Measurements from ENCODE around the gene NAPB.
"Not testable (repeated sequence)": the region's sequence is repeated elsewhere in the genome, so short reads cannot be mapped to it uniquely, and the experiment has no call there.

The NAPB gene

DNA sequence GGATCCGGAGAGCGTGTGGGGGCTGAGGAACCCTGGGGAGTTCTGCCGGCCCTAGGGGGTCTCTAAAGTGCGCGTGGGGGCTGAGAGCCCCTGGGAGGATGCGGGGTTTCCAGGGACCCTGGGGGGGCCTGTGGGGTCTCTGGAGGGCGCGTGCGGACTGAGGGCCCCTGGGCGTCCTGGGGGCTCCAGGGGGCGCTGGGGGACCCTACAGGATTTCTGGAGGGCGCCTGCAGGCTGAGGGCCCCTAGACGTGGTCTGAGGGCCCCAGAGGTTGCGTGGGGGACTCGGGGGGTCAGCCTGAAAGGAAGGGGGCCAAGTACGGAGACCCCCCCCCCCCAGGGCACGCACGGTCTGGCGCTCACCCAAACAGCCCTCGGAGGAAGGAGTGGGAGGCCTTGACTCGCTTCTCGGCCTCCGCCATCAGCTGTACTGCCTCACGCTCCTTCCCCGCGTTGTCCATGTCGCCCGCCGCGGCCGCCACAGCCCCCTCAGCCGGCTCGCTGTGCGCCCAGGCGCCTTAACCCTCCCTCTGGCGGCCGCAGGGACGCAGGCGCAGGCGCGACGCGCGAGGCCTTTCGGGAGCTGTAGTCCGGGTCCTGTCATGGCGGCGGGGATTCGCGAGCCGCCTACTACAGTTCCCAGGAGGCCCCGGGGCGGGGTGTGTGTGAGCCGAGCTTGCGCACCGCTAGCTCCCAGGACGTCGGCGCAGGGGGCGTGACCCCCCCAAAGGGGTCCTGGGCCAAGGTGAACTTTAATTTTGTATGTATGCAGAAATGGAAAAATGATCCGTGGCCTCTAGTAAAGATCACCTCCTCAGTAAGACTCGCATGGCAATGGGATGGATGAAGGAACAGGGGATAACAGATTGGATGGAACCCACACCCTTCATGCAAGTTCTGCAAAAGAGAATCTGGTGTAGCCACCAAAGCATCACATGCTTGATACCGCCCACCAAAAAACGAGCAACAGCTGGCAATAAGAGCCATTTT, at the start of gene NAPB:
Gene NAPB (minus strand): TSS at position 546 of the 989 bp plus-strand sequence. CDS start 86 bp downstream, at position 460.
- DNase-seq (ENCODE audit: low read depth), result peak; percentile 89

DNA sequence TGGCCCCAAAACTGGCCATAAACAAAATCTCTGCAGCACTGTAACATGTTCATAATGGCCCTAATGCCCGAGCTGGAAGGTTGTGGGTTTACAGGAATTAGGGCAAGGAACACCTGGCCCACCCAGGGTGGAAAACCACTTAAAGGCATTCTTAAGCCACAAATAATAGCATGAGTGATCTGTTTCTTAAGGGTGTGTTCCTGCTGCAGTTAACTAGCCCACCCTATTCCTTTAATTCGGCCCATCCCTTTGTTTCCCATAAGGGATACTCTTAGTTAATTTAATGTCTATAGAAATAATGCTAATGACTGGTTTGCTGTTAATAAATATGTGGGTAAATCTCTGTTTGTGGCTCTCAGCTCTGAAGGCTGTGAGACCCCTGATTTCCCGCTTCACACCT, 45.7 kb upstream of the NAPB start:
- not testable (repeated sequence) for DNase-seq (ENCODE audit: low read depth)

- DNase-seq (ENCODE audit: low read depth), result no peak
Measured at GRCh38 chr20:23461180-23461579, 39.9 kb upstream of the NAPB start.

- DNase-seq (ENCODE audit: low read depth), result no peak
Measured at GRCh38 chr20:23459461-23460150, 38.3 kb upstream of the NAPB start.

DNA sequence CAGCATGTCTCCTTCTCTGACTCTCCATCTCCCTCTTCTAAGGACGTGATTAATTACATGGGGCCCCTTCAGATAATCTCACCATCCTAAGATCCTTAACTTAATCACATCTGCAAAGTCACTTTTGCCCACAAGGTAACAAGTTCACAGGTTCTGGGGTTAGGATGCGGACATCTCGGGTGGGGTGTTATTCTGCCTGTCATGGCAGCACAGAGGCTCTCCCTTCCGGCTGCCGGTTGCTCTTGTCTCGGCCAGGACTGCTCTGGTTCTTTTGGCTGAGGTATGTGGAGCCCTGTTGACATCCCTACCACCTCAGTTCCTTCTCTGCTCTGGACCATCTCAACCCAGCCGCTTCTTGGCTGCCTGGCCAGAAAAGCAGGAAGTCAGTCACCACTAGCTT, 35.6 kb upstream of the NAPB start:
- DNase-seq (ENCODE audit: low read depth), result no peak

- no peak for DNase-seq (ENCODE audit: low read depth)
Measured at GRCh38 chr20:23456409-23456808, 35.1 kb upstream of the NAPB start.

DNA sequence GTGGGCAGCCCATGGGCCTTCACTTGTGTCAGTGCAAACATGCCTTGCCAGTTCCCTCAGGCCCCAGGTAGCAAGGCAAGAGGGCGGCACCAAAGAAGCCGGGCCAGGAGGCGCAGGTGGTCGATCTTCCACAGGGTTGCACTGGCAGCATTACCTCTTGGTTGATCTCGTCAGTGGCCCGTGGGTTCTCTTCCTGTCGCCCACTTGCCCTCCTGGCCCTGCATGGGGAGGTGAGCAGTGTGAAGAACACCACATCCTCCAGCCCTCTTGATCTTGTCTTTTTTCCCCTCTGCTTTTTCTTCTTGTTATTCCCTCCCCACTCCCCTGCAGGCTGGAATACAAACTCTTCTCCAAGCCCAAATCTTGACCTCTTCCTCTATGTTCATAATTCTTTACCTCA, 34.4 kb upstream of the NAPB start:
- DNase-seq (ENCODE audit: low read depth), result no peak

DNA sequence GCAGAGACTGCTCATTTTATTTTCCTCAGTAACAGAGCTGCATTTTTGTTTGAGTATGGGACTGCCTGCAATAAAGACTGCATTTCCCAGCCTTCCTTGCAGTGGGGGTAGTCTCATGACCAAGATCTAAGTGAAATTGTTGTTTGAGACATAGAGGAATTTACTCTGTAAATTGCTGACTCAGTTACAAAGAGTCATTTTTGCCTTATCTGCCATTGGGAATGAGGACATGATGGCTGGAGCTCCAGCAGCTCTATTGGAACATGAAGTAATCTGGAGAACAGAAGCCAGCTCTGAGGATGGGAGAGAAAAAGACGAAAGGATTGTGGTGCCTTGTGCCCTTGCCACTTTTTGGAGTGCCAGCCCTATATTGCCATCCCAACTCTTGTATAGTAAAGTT, 33.5 kb upstream of the NAPB start:
- DNase-seq (ENCODE audit: low read depth), result no peak

DNA sequence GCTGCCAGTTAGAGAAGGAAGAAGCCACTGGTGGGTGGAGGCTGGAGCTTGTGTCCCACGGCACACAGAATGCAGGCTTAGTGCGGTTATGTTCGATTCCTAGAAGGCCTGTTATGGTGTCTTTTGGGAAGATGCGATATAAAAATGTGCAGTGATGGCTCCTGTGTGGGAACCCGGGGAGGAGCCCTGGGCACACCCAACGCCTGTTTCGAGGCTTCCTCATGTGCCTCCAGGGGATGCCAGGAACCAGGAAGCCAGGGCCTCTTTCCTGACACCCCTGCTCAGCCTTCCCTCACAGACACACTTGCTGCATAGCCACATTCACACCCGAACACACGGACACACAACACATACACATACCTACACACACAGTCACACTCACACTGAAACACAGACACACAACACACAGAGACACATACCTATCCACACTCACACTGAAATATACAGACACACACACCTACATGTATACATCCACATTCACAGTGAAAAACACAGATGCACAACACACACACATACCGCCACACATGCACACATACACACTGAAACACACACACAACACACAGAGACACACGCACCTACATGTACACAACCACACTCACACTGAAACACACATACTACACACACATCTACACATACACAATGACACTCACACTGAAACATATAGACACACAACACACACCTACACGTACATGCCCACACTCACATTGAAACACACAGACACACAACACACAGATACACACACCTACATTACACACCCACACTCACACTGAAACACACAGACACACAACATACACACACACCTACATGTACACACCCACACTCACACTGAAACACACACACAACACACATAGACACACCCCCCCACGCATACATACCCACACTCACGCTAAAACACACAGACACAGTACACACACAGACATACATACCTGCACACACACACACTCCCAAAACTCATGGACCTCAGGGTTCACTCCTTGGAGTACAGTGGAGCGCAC, 32.6 kb upstream of the NAPB start:
- no peak for DNase-seq (ENCODE audit: low read depth)

DNA sequence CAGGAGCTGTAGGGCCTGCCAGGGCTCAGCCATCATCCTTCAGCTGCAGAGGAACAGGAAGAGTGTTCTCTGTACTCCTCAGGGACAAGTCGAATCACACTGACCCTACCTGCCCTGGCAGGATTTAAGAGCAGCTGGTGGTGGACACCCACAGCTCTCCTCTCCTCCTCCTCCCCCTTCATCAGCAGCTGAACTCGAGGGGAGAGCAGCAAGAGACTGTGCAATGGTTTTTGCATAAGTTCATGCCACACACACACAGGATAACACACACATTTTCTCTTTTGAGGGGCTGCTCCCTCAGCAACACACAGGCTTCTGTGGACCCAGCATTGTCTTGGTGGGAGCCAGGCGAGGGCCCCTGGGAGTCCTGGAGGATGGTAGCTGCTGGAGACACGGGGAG, 31.5 kb upstream of the NAPB start, which contains the start of gene CST11:
Gene CST11 (minus strand): TSS at position 101 of the 400 bp plus-strand sequence. CDS start 65 bp downstream, at position 36.
- DNase-seq (ENCODE audit: low read depth), result no peak

DNA sequence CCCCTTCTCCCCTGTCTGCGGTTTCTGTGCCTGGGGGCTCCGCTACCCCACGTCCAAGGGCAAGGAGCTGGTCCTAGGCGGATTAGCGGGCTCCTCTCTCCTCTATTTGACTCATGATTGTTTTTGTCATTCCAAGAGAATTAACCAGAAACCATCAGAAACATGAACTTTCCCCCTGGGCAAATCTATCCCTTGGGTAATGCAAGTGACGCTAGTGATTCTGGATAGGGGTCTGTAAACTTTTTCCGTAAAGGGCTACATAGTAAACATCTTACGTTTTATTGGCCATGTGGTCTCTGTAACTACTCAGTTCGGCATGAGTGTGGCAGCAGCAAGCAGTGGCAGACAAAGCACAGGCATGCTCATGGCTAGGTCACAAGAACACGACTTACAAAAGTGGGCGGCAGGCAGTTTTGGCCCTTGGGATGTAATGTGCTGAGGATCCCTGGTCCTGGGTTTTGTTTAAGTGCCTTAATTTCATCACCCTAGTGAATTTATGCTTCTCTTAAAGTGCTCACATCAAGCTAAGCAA, 30.7 kb upstream of the NAPB start:
- DNase-seq (ENCODE audit: low read depth), result no peak

DNA sequence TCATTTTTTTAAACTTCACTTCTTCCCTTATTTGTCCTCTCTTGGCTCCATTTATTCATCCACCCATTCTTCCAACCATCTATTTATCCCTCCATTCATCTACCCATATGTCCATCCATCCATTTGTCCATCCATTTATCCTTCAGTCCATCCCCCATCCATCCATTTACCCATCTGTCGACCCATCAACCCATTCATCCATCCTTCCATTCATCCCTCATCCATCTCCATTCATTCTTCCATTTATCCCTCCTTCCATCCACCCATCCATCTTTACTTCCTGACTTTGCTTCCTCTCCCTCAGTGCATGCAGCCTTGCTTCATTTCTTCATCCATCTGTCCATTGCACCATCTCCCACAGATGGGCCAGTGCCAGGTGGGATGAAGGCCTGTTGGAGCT, 29.6 kb upstream of the NAPB start:
- DNase-seq (ENCODE audit: low read depth), result no peak

DNA sequence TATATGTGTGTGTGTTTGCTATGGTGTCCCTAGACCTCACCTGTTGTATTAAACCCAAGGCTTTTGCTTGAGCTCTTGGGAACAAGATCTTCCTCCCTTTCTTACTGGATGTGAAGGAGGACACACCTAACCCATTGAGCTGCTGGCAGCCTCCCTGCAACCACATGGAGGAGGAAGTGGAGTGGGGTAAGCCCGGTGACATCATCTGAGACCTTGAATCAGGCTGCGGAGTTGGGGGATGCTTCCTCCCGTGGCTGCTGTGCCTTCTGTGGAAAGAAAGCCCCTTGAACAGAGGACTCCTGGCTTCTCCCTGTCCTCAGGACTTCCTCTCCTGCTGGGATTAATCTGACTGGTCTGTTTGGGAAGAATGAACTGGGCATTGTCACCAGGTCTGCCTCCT, 28.1 kb upstream of the NAPB start:
- DNase-seq (ENCODE audit: low read depth), result no peak

- DNase-seq (ENCODE audit: low read depth), result no peak
Measured at GRCh38 chr20:23448167-23448566, 26.9 kb upstream of the NAPB start.

- DNase-seq (ENCODE audit: low read depth), result no peak
Measured at GRCh38 chr20:23446505-23446904, 25.2 kb upstream of the NAPB start.

- no peak for DNase-seq (ENCODE audit: low read depth)
Measured at GRCh38 chr20:23445596-23446217, 24.4 kb upstream of the NAPB start.

DNA sequence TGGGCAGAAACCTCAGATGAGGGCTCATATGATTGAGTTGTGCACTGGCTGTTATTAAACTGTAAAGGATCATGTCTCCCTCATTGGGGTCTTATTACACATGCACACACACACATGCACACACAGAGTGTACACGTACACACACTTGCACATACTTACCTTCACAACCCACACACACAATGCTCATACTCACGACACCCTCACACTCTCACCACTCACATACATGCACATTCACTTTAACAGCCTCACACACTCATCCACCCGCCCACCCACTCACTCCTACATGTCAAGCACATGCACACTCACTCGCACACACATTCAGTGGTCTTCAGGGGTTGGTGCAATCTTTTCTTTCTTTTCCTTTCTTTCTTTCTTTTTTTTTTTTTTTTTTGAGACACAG, 23.6 kb upstream of the NAPB start:
- no peak for DNase-seq (ENCODE audit: low read depth)

DNA sequence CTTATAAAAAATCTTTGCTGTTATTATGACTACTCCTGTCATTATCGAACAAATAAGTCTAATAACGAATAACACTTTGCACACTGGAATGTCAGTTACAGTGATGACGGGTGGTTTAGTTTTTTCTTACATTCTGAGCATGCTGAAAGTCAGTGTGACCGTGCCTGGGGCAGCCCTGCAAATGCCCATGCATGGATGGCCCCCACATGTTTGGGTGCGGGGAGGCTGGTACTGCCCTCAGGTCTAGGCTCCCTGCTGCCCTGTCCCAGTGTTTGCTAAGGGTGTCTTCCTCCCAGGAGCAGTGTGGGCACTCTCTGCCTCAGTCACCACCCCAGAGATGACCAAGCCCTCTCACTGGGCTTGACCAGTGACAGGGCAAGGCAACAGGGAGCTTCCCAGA, 21.1 kb upstream of the NAPB start:
- DNase-seq (ENCODE audit: low read depth), result no peak

DNA sequence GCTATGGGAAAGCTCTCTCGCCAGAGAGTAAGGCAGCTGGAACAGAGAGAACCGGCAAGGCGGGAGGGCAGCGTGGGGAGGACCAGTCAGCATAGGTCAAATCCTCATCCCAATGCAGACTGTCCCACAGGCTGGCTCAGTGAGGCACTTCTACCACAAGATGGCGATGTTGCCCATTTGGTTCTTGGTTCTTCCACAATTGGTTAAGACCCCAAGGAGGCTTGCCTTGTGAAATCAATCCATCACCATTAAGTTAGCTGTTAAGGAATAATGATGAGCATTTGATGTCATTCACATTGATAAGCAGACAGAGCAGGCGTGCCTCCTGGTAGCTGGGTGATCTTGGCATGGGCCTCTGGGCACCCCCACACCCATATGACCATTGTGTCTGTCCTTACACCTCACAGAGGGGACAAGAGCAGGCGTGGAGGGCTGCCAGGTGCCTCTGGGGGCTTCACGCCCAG, 20.6 kb upstream of the NAPB start:
- DNase-seq (ENCODE audit: low read depth), result peak; percentile 36

GRCh38 chr20:23440004-23440403, 18.7 kb upstream of the NAPB start:
- no peak for DNase-seq (ENCODE audit: low read depth)

DNA sequence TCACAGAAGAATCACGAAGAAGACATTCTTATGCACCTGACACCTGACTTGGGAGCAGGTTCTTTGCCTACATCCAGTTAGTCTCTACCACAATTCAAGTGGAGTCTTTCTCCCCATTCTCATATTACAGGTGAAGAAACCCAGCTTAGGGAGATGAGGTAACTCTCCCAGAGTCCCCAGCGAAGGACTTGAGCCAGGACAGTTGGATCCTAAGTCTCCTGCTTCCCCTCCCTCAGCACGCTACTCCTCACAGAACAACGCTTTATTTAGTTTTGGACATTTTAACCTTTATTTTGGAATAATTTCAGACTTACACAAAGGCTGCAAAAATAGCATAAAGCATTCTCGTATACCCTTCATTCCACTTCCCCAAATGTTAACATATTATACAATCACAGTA, 17.4 kb upstream of the NAPB start:
- no peak for DNase-seq (ENCODE audit: low read depth)
